ENCODE measurements around the gene ABCC9. TPM values are rescaled to one million over a fixed set of nuclear protein-coding genes. Genes with fewer than 3 reads are reported as not detected.
"Not testable (repeated sequence)": the region's sequence is repeated elsewhere in the genome, so short reads cannot be mapped to it uniquely, and the experiment has no call there.

The ABCC9 gene
- total RNA-seq, 2 donors from 2014 or later: 0.05 to 0.19 TPM

- Mint-ChIP-seq H3K27ac (no peak overlapping the region), H3K4me1 (ENCODE audit: low read depth) (no peaks in the 10 kb centered on the region), H3K4me3 (no peak overlapping the region), H3K27me3 (ENCODE audit: low read depth) (no peaks in the 10 kb centered on the region), H3K36me3 (ENCODE audit: insufficient read depth in 2 of 2) (no peaks in the 10 kb centered on the region), H3K9me3 (no peaks in the 10 kb centered on the region)
- DNase-seq (no peak), ATAC-seq (replicated peaks in 1 of 2) (no peak)
Observed at GRCh38 chr12:21815306-21816062, 125.7 kb downstream of the ABCC9 start.

- ATAC-seq (replicated peaks in 1 of 2): no peak
- peaks cover 0 to 2% of the 10 kb centered on the region in 2 donors for H3K36me3 Mint-ChIP-seq (ENCODE audit: insufficient read depth in 2 of 2)
- H3K4me3 Mint-ChIP-seq: no peak overlapping the region
- H3K9me3 Mint-ChIP-seq: peaks cover 2 to 3% of the 10 kb centered on the region in 2 donors
- no peaks in the 10 kb centered on the region for H3K4me1 Mint-ChIP-seq (ENCODE audit: low read depth)
- no peaks in the 10 kb centered on the region for H3K27me3 Mint-ChIP-seq (ENCODE audit: low read depth)
- no peak for DNase-seq
- no peak overlapping the region for H3K27ac Mint-ChIP-seq
Observed at GRCh38 chr12:21814814-21815213, 126.4 kb downstream of the ABCC9 start.

DNA sequence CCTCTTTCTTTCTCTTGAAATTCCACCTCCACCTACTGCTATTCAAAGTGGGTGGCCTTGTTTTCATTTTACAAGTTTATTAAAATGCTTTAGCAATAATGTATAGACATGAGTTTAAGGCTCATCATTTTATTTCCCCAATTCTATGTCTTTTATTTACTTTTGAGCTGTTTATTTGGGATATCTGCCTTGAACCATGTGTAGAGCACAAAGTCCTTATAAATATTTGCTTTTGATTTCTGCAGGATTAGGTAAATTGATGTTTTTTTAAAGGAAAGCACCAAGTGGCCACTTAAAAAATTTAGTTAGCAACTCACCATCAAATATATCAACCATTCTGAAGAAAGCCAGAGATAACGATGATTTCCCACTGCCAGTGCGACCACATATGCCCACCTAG is 126.9 kb downstream of the ABCC9 start:
- Mint-ChIP-seq H3K4me3 (no peak overlapping the region), H3K27ac (no peak overlapping the region), H3K4me1 (ENCODE audit: low read depth) (no peaks in the 10 kb centered on the region), H3K9me3 (peaks cover 2 to 3% of the 10 kb centered on the region in 2 donors), H3K36me3 (ENCODE audit: insufficient read depth in 2 of 2) (peaks cover 0 to 2% of the 10 kb centered on the region in 2 donors), H3K27me3 (ENCODE audit: low read depth) (no peaks in the 10 kb centered on the region)
- ATAC-seq (replicated peaks in 1 of 2) (no peak), DNase-seq (no peak)

- H3K9me3 Mint-ChIP-seq: peaks cover 2 to 3% of the 10 kb centered on the region in 2 donors
- ATAC-seq (replicated peaks in 1 of 2): no peak
- no peak overlapping the region for H3K4me3 Mint-ChIP-seq
- no peak for DNase-seq
- peaks cover 0 to 2% of the 10 kb centered on the region in 2 donors for H3K36me3 Mint-ChIP-seq (ENCODE audit: insufficient read depth in 2 of 2)
- no peaks in the 10 kb centered on the region for H3K27me3 Mint-ChIP-seq (ENCODE audit: low read depth)
- H3K27ac Mint-ChIP-seq: no peak overlapping the region
- no peaks in the 10 kb centered on the region for H3K4me1 Mint-ChIP-seq (ENCODE audit: low read depth)
Observed at GRCh38 chr12:21813751-21814150, 127.5 kb downstream of the ABCC9 start.

GRCh38 chr12:21813125-21813524 is 128.1 kb downstream of the ABCC9 start:
- ATAC-seq (replicated peaks in 1 of 2): no peak

GRCh38 chr12:21812340-21812739 is 128.9 kb downstream of the ABCC9 start:
- not testable (repeated sequence) for H3K27me3 Mint-ChIP-seq (ENCODE audit: low read depth); H3K4me1 Mint-ChIP-seq (ENCODE audit: low read depth); DNase-seq; H3K4me3 Mint-ChIP-seq; H3K27ac Mint-ChIP-seq; ATAC-seq (replicated peaks in 1 of 2); H3K9me3 Mint-ChIP-seq; H3K36me3 Mint-ChIP-seq (ENCODE audit: insufficient read depth in 2 of 2)

More at GRCh38 chr12:21813125-21813524, 128.1 kb downstream of the ABCC9 start:
- H3K4me3 Mint-ChIP-seq: no peak overlapping the region
- H3K27me3 Mint-ChIP-seq (ENCODE audit: low read depth): no peaks in the 10 kb centered on the region
- peak overlapping the region; percentile 48 for H3K27ac Mint-ChIP-seq
- peaks cover 0 to 2% of the 10 kb centered on the region in 2 donors for H3K36me3 Mint-ChIP-seq (ENCODE audit: insufficient read depth in 2 of 2)
- H3K9me3 Mint-ChIP-seq: peaks cover 2 to 3% of the 10 kb centered on the region in 2 donors
- H3K4me1 Mint-ChIP-seq (ENCODE audit: low read depth): no peaks in the 10 kb centered on the region
- no peak for DNase-seq

GRCh38 chr12:21809100-21809499 is 132.1 kb downstream of the ABCC9 start:
- Mint-ChIP-seq H3K9me3 (peaks cover 2 to 3% of the 10 kb centered on the region in 2 donors), H3K4me3 (no peak overlapping the region), H3K4me1 (ENCODE audit: low read depth) (no peaks in the 10 kb centered on the region), H3K27ac (no peak overlapping the region), H3K27me3 (ENCODE audit: low read depth) (no peaks in the 10 kb centered on the region), H3K36me3 (ENCODE audit: insufficient read depth in 2 of 2) (peaks cover 0 to 2% of the 10 kb centered on the region in 2 donors)
- ATAC-seq (replicated peaks in 1 of 2): no peak
- DNase-seq: no peak

DNA sequence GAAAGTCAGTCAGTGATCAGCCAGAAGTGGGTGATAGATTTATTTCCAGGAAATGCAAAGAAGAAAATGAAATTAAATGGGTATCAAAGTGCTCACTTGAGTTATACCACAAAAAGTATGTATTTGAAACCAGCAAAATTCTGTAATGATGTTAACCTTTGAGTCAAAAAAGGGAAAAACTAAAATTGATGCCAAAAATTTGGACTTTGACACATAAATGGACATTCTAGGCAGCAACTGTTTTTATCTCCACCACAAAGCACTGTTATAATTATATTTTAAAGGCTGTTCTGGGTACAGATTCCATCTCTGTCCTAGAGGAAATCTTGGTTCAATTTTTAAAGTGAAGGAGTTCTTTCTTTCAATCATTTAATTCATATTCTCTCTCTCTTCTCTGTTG is 135.0 kb downstream of the ABCC9 start:
- H3K27ac Mint-ChIP-seq: no peak overlapping the region
- no peaks in the 10 kb centered on the region for H3K4me1 Mint-ChIP-seq (ENCODE audit: low read depth)
- DNase-seq: no peak
- H3K36me3 Mint-ChIP-seq (ENCODE audit: insufficient read depth in 2 of 2): peaks cover 0 to 2% of the 10 kb centered on the region in 2 donors
- no peak overlapping the region for H3K4me3 Mint-ChIP-seq
- H3K9me3 Mint-ChIP-seq: peaks cover 2 to 3% of the 10 kb centered on the region in 2 donors
- ATAC-seq (replicated peaks in 1 of 2): no peak
- no peaks in the 10 kb centered on the region for H3K27me3 Mint-ChIP-seq (ENCODE audit: low read depth)

DNA sequence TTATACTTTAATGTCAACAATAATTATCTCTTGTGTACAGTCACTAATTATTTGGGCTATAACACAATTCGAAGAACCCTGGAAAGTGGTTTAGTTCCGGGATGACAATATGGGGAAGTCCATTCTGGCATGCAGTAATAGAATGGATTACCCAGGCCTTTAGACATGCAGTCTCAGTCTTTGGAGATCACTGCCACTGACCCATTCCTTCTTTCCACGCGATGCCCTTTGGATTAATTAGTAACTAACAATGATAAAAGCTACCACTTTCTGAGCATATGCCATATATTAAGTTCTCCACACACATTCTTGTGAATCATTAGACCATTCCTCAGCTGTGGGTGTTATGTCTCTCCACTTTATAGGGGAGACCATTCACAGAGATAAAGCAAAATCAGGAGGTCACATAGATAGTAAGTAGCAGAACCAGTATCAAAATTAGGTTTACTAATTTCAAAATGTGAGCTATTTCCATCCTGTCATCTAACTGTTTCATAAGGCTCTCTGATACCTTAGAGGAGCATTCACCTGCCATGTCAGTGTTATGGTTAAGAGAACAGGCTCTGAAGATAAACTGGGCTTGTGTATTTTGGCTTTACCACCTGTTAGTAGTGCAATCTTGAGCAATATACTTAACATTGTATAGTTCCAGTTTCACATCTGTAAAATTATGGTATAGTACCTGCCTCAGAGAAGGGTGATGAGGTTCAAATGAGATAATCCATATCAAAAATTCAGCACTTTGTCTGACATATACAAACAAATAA is 139.5 kb downstream of the ABCC9 start:
- Mint-ChIP-seq H3K4me3 (no peak overlapping the region), H3K9me3 (no peaks in the 10 kb centered on the region), H3K36me3 (ENCODE audit: insufficient read depth in 2 of 2) (no peaks in the 10 kb centered on the region), H3K27ac (no peak overlapping the region), H3K27me3 (ENCODE audit: low read depth) (no peaks in the 10 kb centered on the region), H3K4me1 (ENCODE audit: low read depth) (no peaks in the 10 kb centered on the region)
- ATAC-seq (replicated peaks in 1 of 2) (no peak), DNase-seq (no peak)

DNA sequence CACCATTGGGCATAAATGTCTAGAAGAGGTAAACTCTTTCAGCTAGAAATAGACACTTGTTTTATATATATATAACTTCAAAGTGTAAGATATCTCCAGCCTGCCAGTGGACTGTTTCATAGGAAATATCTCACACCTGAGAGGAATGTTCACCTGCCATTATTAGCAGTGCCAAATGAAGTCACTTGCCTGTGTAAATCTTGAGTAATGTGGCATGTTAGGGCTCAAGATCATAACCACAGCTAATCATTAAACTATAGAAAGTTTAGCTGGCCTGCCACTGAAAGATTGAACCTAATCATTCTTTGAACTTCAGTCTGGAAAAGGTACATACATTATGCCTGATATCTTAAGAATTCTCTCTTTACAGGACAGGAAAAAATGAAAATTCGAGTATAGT is 141.2 kb downstream of the ABCC9 start:
- DNase-seq (no peak), ATAC-seq (replicated peaks in 1 of 2) (no peak)
- no peaks in the 10 kb centered on the region for H3K4me1 Mint-ChIP-seq (ENCODE audit: low read depth)
- H3K9me3 Mint-ChIP-seq: no peaks in the 10 kb centered on the region
- no peaks in the 10 kb centered on the region for H3K27me3 Mint-ChIP-seq (ENCODE audit: low read depth)
- H3K36me3 Mint-ChIP-seq (ENCODE audit: insufficient read depth in 2 of 2): no peaks in the 10 kb centered on the region
- no peak overlapping the region for H3K4me3 Mint-ChIP-seq
- H3K27ac Mint-ChIP-seq: no peak overlapping the region

GRCh38 chr12:21797539-21797938 is 143.7 kb downstream of the ABCC9 start:
- Mint-ChIP-seq H3K27ac (no peak overlapping the region), H3K4me3 (no peak overlapping the region)
- ATAC-seq (replicated peaks in 1 of 2): no peak

DNA sequence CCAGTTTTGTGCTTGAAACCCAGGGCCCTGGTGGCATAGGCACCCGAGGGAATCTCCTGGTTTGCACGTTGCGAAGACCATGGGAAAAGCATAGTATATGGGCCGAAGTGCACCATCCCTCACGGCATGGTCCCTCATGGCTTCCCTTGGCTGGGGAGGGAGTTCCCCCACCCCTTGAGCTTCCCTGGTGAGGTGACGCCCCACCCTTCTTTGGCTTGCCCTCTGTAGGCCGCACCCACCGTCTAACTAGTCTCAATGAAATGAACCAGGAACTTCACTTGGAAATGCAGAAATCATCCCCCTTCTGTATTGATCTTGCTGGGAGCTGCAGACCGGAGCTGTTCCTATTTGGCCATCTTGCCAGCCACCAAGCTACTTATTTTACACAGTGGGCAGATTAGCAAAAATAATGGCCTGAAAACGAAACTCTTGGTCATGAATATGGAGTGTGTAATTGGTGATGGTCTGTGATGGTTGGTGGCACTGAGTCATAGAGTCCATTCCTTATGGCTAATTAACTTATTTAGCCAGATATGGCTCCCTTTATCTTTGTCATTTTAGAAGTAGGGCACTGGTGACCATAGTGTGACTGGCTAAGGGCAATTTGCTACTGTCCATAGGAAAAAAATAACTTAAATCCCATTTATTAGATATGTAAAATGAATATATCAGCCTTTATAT is 145.4 kb downstream of the ABCC9 start:
- DNase-seq (no peak), ATAC-seq (replicated peaks in 1 of 2) (no peak)
- Mint-ChIP-seq H3K27me3 (ENCODE audit: low read depth) (no peaks in the 10 kb centered on the region), H3K9me3 (peaks cover 0 to 3% of the 10 kb centered on the region in 2 donors), H3K4me3 (no peak overlapping the region), H3K27ac (no peak overlapping the region), H3K4me1 (ENCODE audit: low read depth) (no peaks in the 10 kb centered on the region), H3K36me3 (ENCODE audit: insufficient read depth in 2 of 2) (no peaks in the 10 kb centered on the region)

More at GRCh38 chr12:21797539-21797938, 143.7 kb downstream of the ABCC9 start:
- no peak for DNase-seq
- peaks cover 0 to under 1% of the 10 kb centered on the region in 2 donors for H3K9me3 Mint-ChIP-seq
- H3K36me3 Mint-ChIP-seq (ENCODE audit: insufficient read depth in 2 of 2): no peaks in the 10 kb centered on the region
- H3K4me1 Mint-ChIP-seq (ENCODE audit: low read depth): no peaks in the 10 kb centered on the region
- H3K27me3 Mint-ChIP-seq (ENCODE audit: low read depth): no peaks in the 10 kb centered on the region
